Panc1 (cell line): ENCODE measurements around the gene KCNAB2. TPM values are rescaled to one million over a fixed set of nuclear protein-coding genes. Genes with fewer than 3 reads are reported as not detected.

Source experiments
- ATAC-seq: fragments of 200-7000 bp; cut with Tn5 transposase; 2 replicates; pipeline ENCODE4 v1.9.1; 2020; ENCODE audit warnings: mild to moderate bottlenecking, moderate library complexity
- BruUV-seq: library from RNA; stranded (reverse); fragments of 400-500 nt; replicated peaks from 2 replicates; lab custom pipeline; 2021; lab: Mats Ljungman, UMichigan
- CTCF ChIA-PET: fragments of 300-600 bp; sonication (Branson Sonifier 250); formaldehyde crosslinking; loops from one replicate; lab custom pipeline; 2022; ENCODE audit warnings: antibody characterized with exemption; lab: Charles Lee
- POLR2A ChIA-PET: fragments of 300-600 bp; sonication (Branson Sonifier 250); formaldehyde crosslinking; loops from one replicate; lab custom pipeline; 2022; ENCODE audit warnings: antibody characterized with exemption; lab: Charles Lee
- DNase-seq: peaks from one replicate; pipeline ENCODE4 v3.0.0-alpha.2; 2010; ENCODE audit warnings: low read depth, low spot score
- H3K27ac ChIP-seq: 2 replicates; pipeline ENCODE4 v1.5.1; 2011; ENCODE audit warnings: mild to moderate bottlenecking, low read length, inconsistent platforms
- H3K27me3 ChIP-seq: fragments of 200-500 bp; sonication (Bioruptor generic); 2 replicates; pipeline ENCODE4 v1.6.0; 2014; ENCODE audit warnings: low read length, inconsistent platforms; ENCODE audit not compliant: control insufficient read depth, insufficient read depth
- H3K36me3 ChIP-seq: fragments of 200-500 bp; sonication (Bioruptor generic); 2 replicates; pipeline ENCODE4 v1.5.1; 2014; ENCODE audit warnings: inconsistent platforms, mild to moderate bottlenecking, low read length, moderate library complexity; ENCODE audit not compliant: control insufficient read depth, insufficient read depth
- H3K4me1 ChIP-seq: 2 replicates; pipeline ENCODE4 v1.5.1; 2011; ENCODE audit warnings: inconsistent platforms, mild to moderate bottlenecking, low read length, moderate library complexity; ENCODE audit not compliant: control insufficient read depth, insufficient read depth
- H3K4me3 ChIP-seq, 2 experiments: 2 replicates each; pipeline ENCODE4 v1.5.1; 2011 to 2012; ENCODE audit warnings: low read depth in 2 of 2, low read length in 2 of 2, mild to moderate bottlenecking in 2 of 2, inconsistent platforms in 1 of 2, moderate library complexity in 1 of 2
- H3K9me3 ChIP-seq: fragments of 200-500 bp; sonication (Bioruptor generic); 2 replicates; pipeline ENCODE4 v1.5.1; 2014; ENCODE audit warnings: low read depth, mild to moderate bottlenecking, inconsistent platforms, low read length, moderate library complexity; ENCODE audit not compliant: control insufficient read depth, insufficient read depth
- CTCF ChIP-seq: fragments of 450-650 bp; IDR thresholded peaks from 2 replicates; pipeline ENCODE4 v1.5.1; 2017; ENCODE audit warnings: mild to moderate bottlenecking
- POLR2AphosphoS5 ChIP-seq: IDR thresholded peaks from 2 replicates; pipeline ENCODE4 v1.6.1; 2012; ENCODE audit warnings: mild to moderate bottlenecking, low read depth, low read length, moderate library complexity
- REST ChIP-seq, 2 experiments: IDR thresholded peaks; 2 replicates each; pipeline ENCODE4 v1.6.1; 2011 to 2012; ENCODE audit warnings: low read depth in 2 of 2, control low read depth in 1 of 2, low read length in 1 of 2, mild to moderate bottlenecking in 1 of 2, moderate library complexity in 1 of 2; ENCODE audit not compliant: insufficient read depth in 1 of 2
- SIN3A ChIP-seq: IDR thresholded peaks from 2 replicates; pipeline ENCODE4 v1.6.1; 2012; ENCODE audit warnings: low read depth, mild to moderate bottlenecking, low read length, moderate library complexity, borderline replicate concordance; ENCODE audit not compliant: insufficient read depth
- TCF7L2 ChIP-seq: IDR thresholded peaks from 2 replicates; pipeline ENCODE4 v1.6.1; 2011; ENCODE audit warnings: mild to moderate bottlenecking, low read depth, low read length, inconsistent platforms
- in situ Hi-C: cut with HindIII; loops from 2 replicates; pipeline ENCODE4 v1.10.0; 2016; ENCODE audit warnings: low sequenced_read_pairs, low pct_unique_long_range_greater_than_20kb
- intact Hi-C: fragments of 100-400 bp; cut with micrococcal nuclease; formaldehyde crosslinking; loops from one replicate; pipeline ENCODE4 v1.10.0; 2022; ENCODE audit not compliant: unreplicated experiment
- total RNA-seq: library from RNA; stranded (reverse); gene quantifications from one replicate; pipeline ENCODE4 v1.2.1, GENCODE V29; 2021; ENCODE audit not compliant: unreplicated experiment

Gene KCNAB2
- total RNA-seq, 1 experiment from 2014 or later, result 27.6 TPM

DNA sequence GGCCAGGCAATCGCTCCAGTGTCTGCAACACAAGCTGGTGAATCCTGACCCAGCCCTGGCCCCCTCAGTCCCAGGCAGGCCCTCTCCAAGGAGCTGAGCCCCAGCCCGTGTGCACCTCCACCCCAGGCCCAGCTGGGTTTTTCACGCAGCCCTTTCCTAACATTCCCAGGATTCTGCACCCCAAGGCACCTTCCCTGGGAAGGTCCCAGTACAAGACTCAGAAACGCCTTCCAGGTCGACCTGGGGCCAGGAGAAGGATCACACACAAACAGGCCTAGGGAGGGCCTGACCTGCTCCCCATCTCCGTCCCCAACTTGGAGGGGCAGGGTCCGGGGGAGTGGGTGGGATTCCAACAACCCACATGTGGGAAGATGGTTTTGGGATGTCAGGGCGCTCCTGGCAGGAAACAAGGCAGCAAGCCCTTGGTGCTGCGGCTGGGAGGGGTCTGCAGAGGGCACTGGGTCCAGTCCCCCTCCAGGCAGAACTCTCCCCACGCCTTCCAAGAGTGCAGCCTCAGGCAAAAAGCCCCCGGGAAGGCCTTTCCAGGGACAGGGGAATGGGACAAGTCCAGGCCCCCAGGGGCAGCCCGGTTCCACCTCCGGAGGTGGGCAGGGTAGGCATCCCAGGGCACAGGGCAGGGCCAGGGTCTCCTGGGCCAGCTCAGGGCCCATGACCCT lies 58.3 kb downstream of the KCNAB2 start:
- no peak for ATAC-seq
- H3K4me3 ChIP-seq, result no peak overlapping the region
- intact Hi-C loops (no loop called here), in situ Hi-C loops (no loop called here)
- H3K27ac ChIP-seq, result no peak overlapping the region
- CTCF ChIA-PET, result no interaction called here
- no peaks in the 10 kb centered on the region for H3K27me3 ChIP-seq
- H3K9me3 ChIP-seq, result no peaks in the 10 kb centered on the region
- no peaks in the 10 kb centered on the region; the same call in 1 of the 2 replicates for H3K36me3 ChIP-seq
- no peak for TF ChIP-seq REST (IDR thresholded peaks at IDR 0.05; ENCODE audit: insufficient read depth in 1 of 2, low read depth in 2 of 2, low read length in 1 of 2)
- TF ChIP-seq SIN3A, result no peak
- TF ChIP-seq CTCF, result no peak
- no peak for TF ChIP-seq POLR2AphosphoS5
- no peak for TF ChIP-seq TCF7L2
- POLR2A ChIA-PET, result interaction anchor here (0.7 kb wide), 1 partner anchor 30 kb away, joined by 6 read pairs; no protein-coding TSS in a partner anchor
- no peak for DNase-seq
- H3K4me1 ChIP-seq, result peaks cover 10% of the 10 kb centered on the region
- no TSS peak for BruUV-seq

- DNase-seq (no peak), ATAC-seq (no peak)
- intact Hi-C loops, result loop anchor here (5.0 kb wide), 1 partner anchor 78 kb away; the partner anchor contains the start of gene CHD5
- no peak overlapping the region for H3K27ac ChIP-seq
- peaks cover 15% of the 10 kb centered on the region for H3K4me1 ChIP-seq
- in situ Hi-C loops, result no loop called here
- POLR2A ChIA-PET, result interaction anchor here (0.7 kb wide), 1 partner anchor 29 kb away, joined by 6 read pairs; no protein-coding TSS in a partner anchor
- no peaks in the 10 kb centered on the region for H3K27me3 ChIP-seq
- CTCF ChIA-PET, result interaction anchor here (0.7 kb wide), 1 partner anchor 1092 kb away, joined by 3 read pairs; no protein-coding TSS in a partner anchor
- no peaks in the 10 kb centered on the region; the same call in 1 of the 2 replicates for H3K36me3 ChIP-seq
- no TSS peak for BruUV-seq
- TF ChIP-seq CTCF (no peak), TCF7L2 (no peak), POLR2AphosphoS5 (no peak), SIN3A (no peak), REST (IDR thresholded peaks at IDR 0.05; ENCODE audit: insufficient read depth in 1 of 2, low read depth in 2 of 2, low read length in 1 of 2) (no peak)
- no peak overlapping the region for H3K4me3 ChIP-seq
- H3K9me3 ChIP-seq, result no peaks in the 10 kb centered on the region
These were observed 58.9 kb downstream of the KCNAB2 start for GRCh38 chr1:6104631-6105030.
